Ishikawa (cell line): ENCODE results near the gene ARMC8.

Experiments
- CREB1 ChIP-seq: IDR thresholded peaks from 2 replicates; pipeline ENCODE4 v1.6.1; 2012; ENCODE audit warnings: low read depth
- RAD21 ChIP-seq: IDR thresholded peaks from 2 replicates; pipeline ENCODE4 v1.6.1; 2012; ENCODE audit warnings: low read depth

DNA sequence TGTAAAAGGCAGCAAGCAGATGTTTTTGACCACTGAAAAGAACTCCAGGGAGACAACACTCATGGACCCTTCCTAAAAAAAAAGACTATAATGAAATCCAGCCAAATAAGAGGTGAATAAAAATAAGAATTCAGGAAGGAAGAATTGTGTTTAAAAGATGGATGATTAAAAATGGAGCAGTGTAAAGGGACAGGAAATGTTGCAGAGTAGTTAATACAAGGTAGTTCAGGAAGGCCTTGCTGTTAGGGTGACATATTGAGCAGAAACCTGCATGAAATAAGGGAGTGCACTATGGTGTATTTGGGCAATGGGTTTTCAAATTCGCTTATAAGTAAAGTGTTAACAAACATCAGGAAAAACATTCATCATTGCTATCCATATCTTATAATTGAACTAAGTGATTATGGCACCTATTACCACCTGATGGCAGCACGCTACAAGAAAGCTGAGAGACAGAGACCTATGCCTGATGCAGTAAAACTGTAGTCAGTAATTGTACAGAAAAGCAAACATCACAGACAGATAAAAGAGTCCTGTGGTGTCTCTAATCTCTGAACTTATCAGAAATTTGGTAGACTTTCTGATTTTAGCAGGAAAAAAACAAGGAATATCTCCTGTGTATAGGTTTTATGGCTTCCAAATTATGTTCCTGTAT, 6.6 kb upstream of the ARMC8 start:
- TF ChIP-seq RAD21 (peak; percentile 77), CREB1 (no peak)
